ENCODE measurements around the gene CRYBA2. TPM values are rescaled to one million over a fixed set of nuclear protein-coding genes. Genes with fewer than 3 reads are reported as not detected.

CRYBA2 gene
- total RNA-seq, 1 donor from 2014 or later = 77.3 TPM

- TF ChIP-seq CTCF (conservative IDR thresholded peaks at IDR 0.05) = no peak
- no peaks in the 10 kb centered on the region for H3K36me3 Mint-ChIP-seq
- peaks cover 3% of the 10 kb centered on the region for H3K4me1 Mint-ChIP-seq (ENCODE audit: unreplicated experiment)
- H3K27ac Mint-ChIP-seq = no peak overlapping the region
- DNase-seq (ENCODE audit: extremely low spot score, unreplicated experiment) = no peak
- no peaks in the 10 kb centered on the region for H3K9me3 Mint-ChIP-seq
- H3K27me3 Mint-ChIP-seq = peaks cover 94% of the 10 kb centered on the region
- H3K4me3 Mint-ChIP-seq = peak overlapping the region; percentile 28
These were observed 7.0 kb downstream of the CRYBA2 start for GRCh38 chr2:218986148-218986761.

- Mint-ChIP-seq H3K9me3 (no peaks in the 10 kb centered on the region), H3K4me3 (peak overlapping the region; percentile 25), H3K36me3 (no peaks in the 10 kb centered on the region), H3K27ac (no peak overlapping the region), H3K4me1 (ENCODE audit: unreplicated experiment) (peaks cover 3% of the 10 kb centered on the region), H3K27me3 (peaks cover 93% of the 10 kb centered on the region)
- DNase-seq (ENCODE audit: extremely low spot score, unreplicated experiment) = no peak
- no peak for TF ChIP-seq CTCF (conservative IDR thresholded peaks at IDR 0.05)
These were observed 7.7 kb downstream of the CRYBA2 start for GRCh38 chr2:218985325-218986091.

- Mint-ChIP-seq H3K4me3 (peak within 1 kb of the TSS; percentile 83), H3K36me3 (no peaks in the 10 kb centered on the region), H3K27me3 (peaks cover 91% of the 10 kb centered on the region), H3K4me1 (ENCODE audit: unreplicated experiment) (peaks cover 3% of the 10 kb centered on the region), H3K27ac (peak within 1 kb of the TSS; percentile 53), H3K9me3 (no peaks in the 10 kb centered on the region)
- DNase-seq (ENCODE audit: extremely low spot score, unreplicated experiment) = no peak
- no peak for TF ChIP-seq CTCF (conservative IDR thresholded peaks at IDR 0.05)
These were observed 8.2 kb downstream of the CRYBA2 start, which contains the start of gene FEV for GRCh38 chr2:218985021-218985324. Gene FEV (minus strand): TSS chr2:218985184. CDS start chr2:218985075, 109 bp downstream.

- Mint-ChIP-seq H3K27me3 (peaks cover 91% of the 10 kb centered on the region), H3K4me1 (ENCODE audit: unreplicated experiment) (peaks cover 3% of the 10 kb centered on the region), H3K27ac (peak overlapping the region; percentile 53), H3K36me3 (no peaks in the 10 kb centered on the region), H3K9me3 (no peaks in the 10 kb centered on the region), H3K4me3 (peak overlapping the region; percentile 83)
- DNase-seq (ENCODE audit: extremely low spot score, unreplicated experiment) = no peak
- no peak for TF ChIP-seq CTCF (conservative IDR thresholded peaks at IDR 0.05)
These were observed 8.8 kb downstream of the CRYBA2 start for GRCh38 chr2:218984239-218985020.

GRCh38 chr2:218983934-218984238 lies 9.3 kb downstream of the CRYBA2 start:
- Mint-ChIP-seq H3K4me1 (ENCODE audit: unreplicated experiment) (peaks cover 3% of the 10 kb centered on the region), H3K27ac (no peak overlapping the region), H3K4me3 (peak overlapping the region; percentile 62), H3K36me3 (no peaks in the 10 kb centered on the region), H3K27me3 (peaks cover 91% of the 10 kb centered on the region), H3K9me3 (no peaks in the 10 kb centered on the region)
- no peak for DNase-seq (ENCODE audit: extremely low spot score, unreplicated experiment)
- TF ChIP-seq CTCF (conservative IDR thresholded peaks at IDR 0.05) = no peak

Measured in type B pancreatic cell (in vitro differentiated cells).